ENCODE results near the gene LMO1.

DNA sequence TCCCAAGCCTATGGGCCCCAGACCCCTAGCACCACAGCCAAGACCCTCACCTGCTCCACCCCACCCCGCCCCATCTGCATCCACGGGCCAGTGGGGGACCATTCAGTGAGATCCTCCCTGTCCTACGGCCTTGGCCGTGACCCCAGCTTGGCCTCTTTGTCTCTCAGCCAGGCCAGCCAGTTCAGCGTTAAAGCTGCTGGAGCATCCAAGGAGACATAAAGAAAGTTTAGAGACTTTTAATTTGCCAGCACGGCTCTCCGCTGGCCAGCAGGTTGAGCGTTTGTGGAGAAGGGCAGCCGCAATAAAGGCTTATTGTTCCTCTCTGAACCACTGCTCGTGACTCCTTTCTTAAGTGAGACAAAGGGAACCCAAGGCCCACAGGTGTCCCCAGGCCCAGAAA lies 49.3 kb upstream of the LMO1 start:
- TF ChIP-seq CTCF (IDR thresholded peaks at IDR 0.05) (no peak), EP300 (IDR thresholded peaks at IDR 0.05) (no peak)
